DMS 273 (cell line): Measurements from ENCODE around the gene KIAA0319L.

Experiments used
- DNase-seq: peaks from one replicate; lab custom pipeline; 2025; ENCODE audit not compliant: unreplicated experiment; lab: John Stamatoyannopoulos, UW

KIAA0319L gene

GRCh38 chr1:35449334-35450008 is 107.7 kb downstream of the KIAA0319L start:
- DNase-seq, result no peak

- DNase-seq, result no peak
These were observed 108.8 kb downstream of the KIAA0319L start for GRCh38 chr1:35448344-35448801.

GRCh38 chr1:35447278-35447677 is 109.9 kb downstream of the KIAA0319L start:
- DNase-seq, result no peak

- DNase-seq, result no peak
These were observed 112.8 kb downstream of the KIAA0319L start for GRCh38 chr1:35444519-35444774.

- peak; percentile 32 for DNase-seq
These were observed 113.3 kb downstream of the KIAA0319L start for GRCh38 chr1:35443768-35444518.

- no peak for DNase-seq
These were observed 114.5 kb downstream of the KIAA0319L start for GRCh38 chr1:35442734-35443133.

GRCh38 chr1:35441926-35442579 is 115.2 kb downstream of the KIAA0319L start:
- no peak for DNase-seq

GRCh38 chr1:35439626-35440025 is 117.6 kb downstream of the KIAA0319L start:
- DNase-seq, result no peak

GRCh38 chr1:35437200-35437599 is 120.0 kb downstream of the KIAA0319L start:
- DNase-seq, result no peak

GRCh38 chr1:35436078-35436477 is 121.1 kb downstream of the KIAA0319L start:
- DNase-seq, result no peak

GRCh38 chr1:35434703-35435102 is 122.5 kb downstream of the KIAA0319L start:
- DNase-seq, result no peak

- no peak for DNase-seq
These were observed 123.5 kb downstream of the KIAA0319L start for GRCh38 chr1:35433714-35434113.

- DNase-seq, result no peak
These were observed 125.0 kb downstream of the KIAA0319L start for GRCh38 chr1:35432231-35432630.

GRCh38 chr1:35431173-35431599 is 126.0 kb downstream of the KIAA0319L start:
- no peak for DNase-seq

GRCh38 chr1:35430762-35431161 is 126.4 kb downstream of the KIAA0319L start:
- no peak for DNase-seq

- DNase-seq, result no peak
These were observed 128.8 kb downstream of the KIAA0319L start for GRCh38 chr1:35428360-35428759.

GRCh38 chr1:35426097-35426586 is 131.1 kb downstream of the KIAA0319L start:
- no peak for DNase-seq

GRCh38 chr1:35408925-35409324 is 148.3 kb downstream of the KIAA0319L start:
- DNase-seq, result no peak

- no peak for DNase-seq
These were observed 149.5 kb downstream of the KIAA0319L start for GRCh38 chr1:35407743-35408142.

GRCh38 chr1:35406103-35406502 is 151.1 kb downstream of the KIAA0319L start:
- no peak for DNase-seq

- DNase-seq, result no peak
These were observed 156.2 kb downstream of the KIAA0319L start for GRCh38 chr1:35401049-35401448.

GRCh38 chr1:35398739-35399138 is 158.5 kb downstream of the KIAA0319L start:
- DNase-seq, result no peak
